A673 (cell line): ENCODE data around the gene R3HDM4. TPM values are rescaled to one million over a fixed set of nuclear protein-coding genes. Genes with fewer than 3 reads are reported as not detected.

Experiments used
- BruUV-seq: library from RNA; stranded (reverse); fragments of 400-500 nt; replicated peaks from 2 replicates; lab custom pipeline; 2021; lab: Mats Ljungman, UMichigan
- CTCF ChIA-PET: fragments of 300-600 bp; sonication (Branson Sonifier 250); formaldehyde crosslinking; loops from one replicate; lab custom pipeline; 2022; ENCODE audit warnings: antibody characterized with exemption; lab: Charles Lee
- POLR2A ChIA-PET: fragments of 300-600 bp; sonication (Branson Sonifier 250); formaldehyde crosslinking; loops from one replicate; lab custom pipeline; 2022; ENCODE audit warnings: antibody characterized with exemption; ENCODE audit not compliant: low non-redundant PET; lab: Charles Lee
- DNase-seq: peaks from one replicate; pipeline ENCODE4 v3.0.0-alpha.2; 2015; ENCODE audit warnings: low spot score
- H3K27ac ChIP-seq: fragments of 200-600 bp; sonication (generic); 2 replicates; pipeline ENCODE4 v1.5.1; 2016; ENCODE audit warnings: mixed run types, low read depth, mild to moderate bottlenecking, mixed read lengths, antibody characterized with exemption, low read length; ENCODE audit not compliant: poor library complexity, severe bottlenecking
- H3K27me3 ChIP-seq: fragments of 200-600 bp; sonication (generic); replicated peaks from 2 replicates; pipeline ENCODE4 v1.6.1; 2017; ENCODE audit warnings: mixed run types, low read depth, mild to moderate bottlenecking, mixed read lengths, antibody characterized with exemption, low read length; ENCODE audit not compliant: insufficient read depth, poor library complexity
- H3K36me3 ChIP-seq: fragments of 200-600 bp; sonication (generic); 2 replicates; pipeline ENCODE4 v1.6.1; 2016; ENCODE audit warnings: mixed run types, mild to moderate bottlenecking, mixed read lengths, antibody characterized with exemption, low read length; ENCODE audit not compliant: insufficient read depth, poor library complexity, severe bottlenecking
- H3K4me1 ChIP-seq: fragments of 200-600 bp; sonication (generic); 2 replicates; pipeline ENCODE4 v1.6.1; 2017; ENCODE audit warnings: mixed run types, mild to moderate bottlenecking, mixed read lengths, antibody characterized with exemption, low read length; ENCODE audit not compliant: insufficient read depth, poor library complexity, severe bottlenecking
- H3K4me3 ChIP-seq: fragments of 200-600 bp; sonication (generic); 2 replicates; pipeline ENCODE4 v1.5.1; 2016; ENCODE audit warnings: low read depth, mixed run types, mild to moderate bottlenecking, mixed read lengths, low read length; ENCODE audit not compliant: poor library complexity, severe bottlenecking
- H3K9me3 ChIP-seq: fragments of 200-600 bp; sonication (generic); 2 replicates; pipeline ENCODE4 v1.6.1; 2016; ENCODE audit warnings: mixed run types, low read depth, mild to moderate bottlenecking, mixed read lengths, antibody characterized with exemption, low read length; ENCODE audit not compliant: poor library complexity, severe bottlenecking
- CTCF ChIP-seq: fragments of 300-800, 200-600 bp; sonication (generic); conservative IDR thresholded peaks from 2 replicates; pipeline ENCODE4 v1.5.1; 2017; ENCODE audit warnings: low read depth, mild to moderate bottlenecking, antibody characterized with exemption, low read length, moderate library complexity, mixed read lengths
- EZH2 ChIP-seq: fragments of 200-600 bp; sonication (generic); IDR thresholded peaks from 2 replicates; pipeline ENCODE4 v1.6.1; 2017; ENCODE audit warnings: borderline replicate concordance, low read depth, mild to moderate bottlenecking, mixed read lengths, antibody characterized with exemption, low read length; ENCODE audit not compliant: poor library complexity, severe bottlenecking
- intact Hi-C: fragments of 100-400 bp; cut with micrococcal nuclease; formaldehyde crosslinking; loops from one replicate; pipeline ENCODE4 v1.10.0; 2022; ENCODE audit not compliant: unreplicated experiment
- total RNA-seq: library from RNA; stranded (reverse); gene quantifications from 2 replicates; pipeline ENCODE4 v1.2.3, GENCODE V29; 2021

The R3HDM4 gene
- total RNA-seq, 1 experiment from 2014 or later, result 39.3 TPM

- BruUV-seq, result no TSS peak
- TF ChIP-seq CTCF (no peak), EZH2 (no peak)
- ChIA-PET CTCF (no interaction called here), POLR2A (no interaction called here)
- H3K9me3 ChIP-seq, result no peaks in the 10 kb centered on the region
- H3K4me3 ChIP-seq, result peak overlapping the region; percentile 97
- DNase-seq, result no peak
- H3K27me3 ChIP-seq, result peaks cover 5% of the 10 kb centered on the region
- H3K36me3 ChIP-seq, result peaks cover 3% of the 10 kb centered on the region
- peak overlapping the region; percentile 92 for H3K27ac ChIP-seq
- H3K4me1 ChIP-seq, result peaks cover 19% of the 10 kb centered on the region
- intact Hi-C loops, result loop anchor here (1.0 kb wide), 1 partner anchor 57 kb away; no protein-coding TSS in a partner anchor
Observed at GRCh38 chr19:925087-925525, 12.1 kb upstream of the R3HDM4 start.

- intact Hi-C loops, result loop anchor here (1.0 to 5.0 kb wide), 3 partner anchors 58 to 318 kb away; partner anchors contain the start of gene ATP5F1D
- peak overlapping the region; percentile 92 for H3K27ac ChIP-seq
- H3K9me3 ChIP-seq, result no peaks in the 10 kb centered on the region
- H3K4me1 ChIP-seq, result peaks cover 19% of the 10 kb centered on the region
- H3K36me3 ChIP-seq, result peaks cover 3% of the 10 kb centered on the region
- POLR2A ChIA-PET, result no interaction called here
- peaks cover 9% of the 10 kb centered on the region for H3K27me3 ChIP-seq
- H3K4me3 ChIP-seq, result peak overlapping the region; percentile 97
- TF ChIP-seq EZH2 (no peak), CTCF (no peak)
- DNase-seq, result no peak
- CTCF ChIA-PET, result interaction anchor here (0.6 kb wide), 1 partner anchor 70 kb away, joined by 3 read pairs; no protein-coding TSS in a partner anchor
- no TSS peak for BruUV-seq
Observed at GRCh38 chr19:924553-925086, 11.6 kb upstream of the R3HDM4 start.

GRCh38 chr19:920051-920864 lies 7.2 kb upstream of the R3HDM4 start:
- H3K27me3 ChIP-seq, result peaks cover 37% of the 10 kb centered on the region
- H3K9me3 ChIP-seq, result no peaks in the 10 kb centered on the region
- no peak overlapping the region for H3K27ac ChIP-seq
- intact Hi-C loops, result loop anchor here (2.0 to 5.0 kb wide), 4 partner anchors 57 to 322 kb away; partner anchors contain the start of gene ATP5F1D
- no TSS peak for BruUV-seq
- POLR2A ChIA-PET, result interaction anchor here (0.6 kb wide), 2 partner anchors 99 to 283 kb away, joined by 3 to 9 read pairs; no protein-coding TSS in a partner anchor
- H3K4me3 ChIP-seq, result peak overlapping the region; percentile 43
- H3K4me1 ChIP-seq, result peaks cover 30% of the 10 kb centered on the region
- TF ChIP-seq CTCF (no peak), EZH2 (peak; percentile 35)
- CTCF ChIA-PET, result interaction anchor here (1.2 kb wide), 1 partner anchor 107 kb away, joined by 5 read pairs; no protein-coding TSS in a partner anchor
- H3K36me3 ChIP-seq, result no peaks in the 10 kb centered on the region
- peak; percentile 65 for DNase-seq
